H1 (cell line): Measurements from ENCODE around the gene CAMTA1. TPM values are rescaled to one million over a fixed set of nuclear protein-coding genes. Genes with fewer than 3 reads are reported as not detected.

Experiments used
- CHD1 ChIP-seq: IDR thresholded peaks from 2 replicates; pipeline ENCODE4 v1.6.1; 2012; ENCODE audit warnings: low read depth, low read length, improper control_type of control experiment
- CHD7 ChIP-seq: fragments of 300-600 bp; sonication (generic); IDR thresholded peaks from 2 replicates; pipeline ENCODE4 v1.7.1; 2012; ENCODE audit warnings: low read length, moderate library complexity, mild to moderate bottlenecking, inconsistent platforms; ENCODE audit not compliant: insufficient replicate concordance
- RFX5 ChIP-seq: IDR thresholded peaks from 2 replicates; pipeline ENCODE4 v1.6.1; 2011; ENCODE audit warnings: low read depth, low read length, improper control_type of control experiment, borderline replicate concordance
- YY1 ChIP-seq: IDR thresholded peaks from 2 replicates; pipeline ENCODE4 v1.6.1; 2011; ENCODE audit warnings: low read depth, mild to moderate bottlenecking, low read length
- polyA plus RNA-seq, 7 experiments: library from polyadenylated mRNA; depleted of rRNA in 3 of 7; stranded (reverse) in 5 of 7; unstranded in 2 of 7; fragments of >200 nt in 5 of 7; fragments of 200-250 nt in 2 of 7; gene quantifications; 1 replicate in 5 of 7; 2 replicates in 1 of 7; 4 replicates in 1 of 7; pipeline versions ENCODE4 v1.2.1 to v1.2.3, GENCODE V29; 2011 to 2013; ENCODE audit warnings: missing spikeins in 2 of 7, mixed read lengths in 2 of 7
- total RNA-seq: library from RNA; stranded (reverse); fragmentation: NEBNext Ultra II Directional; extraction: Animal tissue kit (Norgen Biotek cat#: 25700); gene quantifications from 2 replicates; pipeline ENCODE4 v1.2.1, GENCODE V29; 2021

The CAMTA1 gene
- total and polyA plus RNA-seq, 2 of the 8 experiments (the other 6 are each of a cell fraction or from before 2014, with no cell fraction given), result 65.0 to 119 TPM

- no peak for TF ChIP-seq RFX5
- TF ChIP-seq YY1, result no peak
- TF ChIP-seq CHD7, result no peak
- no peak for TF ChIP-seq CHD1
Measured at GRCh38 chr1:7251454-7251800, 466.2 kb downstream of the CAMTA1 start (continued).
